Neutrophil (primary cell): ENCODE measurements around the gene EXOC6B.

Experiments
- H3K27ac ChIP-seq: fragments of 200-600 bp; sonication (generic); 2 replicates; pipeline ENCODE4 v1.5.1; 2016; ENCODE audit warnings: mild to moderate bottlenecking, moderate library complexity
- H3K27me3 ChIP-seq: fragments of 200-600 bp; sonication (generic); 2 replicates; pipeline ENCODE4 v1.6.0; 2016; ENCODE audit warnings: mild to moderate bottlenecking
- H3K36me3 ChIP-seq: fragments of 200-600 bp; sonication (generic); 2 replicates; pipeline ENCODE4 v1.5.1; 2017
- H3K4me1 ChIP-seq, 2 experiments: fragments of 200-600 bp in 1 of 2; sonication (generic) in 1 of 2; 1 replicate in 1 of 2; 2 replicates in 1 of 2; pipeline versions ENCODE4 v1.5.1 to v1.6.1; 2013 to 2016; ENCODE audit warnings: low read depth in 1 of 2, low read length in 1 of 2, mild to moderate bottlenecking in 1 of 2, moderate library complexity in 1 of 2; ENCODE audit not compliant: control insufficient read depth in 1 of 2, insufficient read depth in 1 of 2
- H3K4me3 ChIP-seq, 2 experiments: fragments of 200-600 bp in 1 of 2; sonication (generic) in 1 of 2; 1 replicate in 1 of 2; 2 replicates in 1 of 2; pipeline ENCODE4 v1.5.1; 2013 to 2016; ENCODE audit warnings: low read depth in 1 of 2, low read length in 1 of 2, mild to moderate bottlenecking in 1 of 2, moderate library complexity in 1 of 2
- H3K9me3 ChIP-seq: fragments of 200-600 bp; sonication (generic); 2 replicates; pipeline ENCODE4 v1.5.1; 2016
- TF ChIP-seq, protein P1 (sequence below): fragments of 200-600 bp; sonication (generic); IDR thresholded peaks from 2 replicates; pipeline ENCODE4 v1.5.1; 2016; ENCODE audit warnings: antibody characterized with exemption

Gene EXOC6B

GRCh38 chr2:72789241-72789640 is 36.6 kb downstream of the EXOC6B start:
- no peaks in the 10 kb centered on the region for H3K36me3 ChIP-seq
- TF ChIP-seq, protein P1, sequence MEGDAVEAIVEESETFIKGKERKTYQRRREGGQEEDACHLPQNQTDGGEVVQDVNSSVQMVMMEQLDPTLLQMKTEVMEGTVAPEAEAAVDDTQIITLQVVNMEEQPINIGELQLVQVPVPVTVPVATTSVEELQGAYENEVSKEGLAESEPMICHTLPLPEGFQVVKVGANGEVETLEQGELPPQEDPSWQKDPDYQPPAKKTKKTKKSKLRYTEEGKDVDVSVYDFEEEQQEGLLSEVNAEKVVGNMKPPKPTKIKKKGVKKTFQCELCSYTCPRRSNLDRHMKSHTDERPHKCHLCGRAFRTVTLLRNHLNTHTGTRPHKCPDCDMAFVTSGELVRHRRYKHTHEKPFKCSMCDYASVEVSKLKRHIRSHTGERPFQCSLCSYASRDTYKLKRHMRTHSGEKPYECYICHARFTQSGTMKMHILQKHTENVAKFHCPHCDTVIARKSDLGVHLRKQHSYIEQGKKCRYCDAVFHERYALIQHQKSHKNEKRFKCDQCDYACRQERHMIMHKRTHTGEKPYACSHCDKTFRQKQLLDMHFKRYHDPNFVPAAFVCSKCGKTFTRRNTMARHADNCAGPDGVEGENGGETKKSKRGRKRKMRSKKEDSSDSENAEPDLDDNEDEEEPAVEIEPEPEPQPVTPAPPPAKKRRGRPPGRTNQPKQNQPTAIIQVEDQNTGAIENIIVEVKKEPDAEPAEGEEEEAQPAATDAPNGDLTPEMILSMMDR, result no peak
- no peaks in the 10 kb centered on the region for H3K27me3 ChIP-seq
- no peak overlapping the region for H3K27ac ChIP-seq
- H3K4me3 ChIP-seq, result no peak overlapping the region
- no peaks in the 10 kb centered on the region for H3K4me1 ChIP-seq
- no peaks in the 10 kb centered on the region for H3K9me3 ChIP-seq

DNA sequence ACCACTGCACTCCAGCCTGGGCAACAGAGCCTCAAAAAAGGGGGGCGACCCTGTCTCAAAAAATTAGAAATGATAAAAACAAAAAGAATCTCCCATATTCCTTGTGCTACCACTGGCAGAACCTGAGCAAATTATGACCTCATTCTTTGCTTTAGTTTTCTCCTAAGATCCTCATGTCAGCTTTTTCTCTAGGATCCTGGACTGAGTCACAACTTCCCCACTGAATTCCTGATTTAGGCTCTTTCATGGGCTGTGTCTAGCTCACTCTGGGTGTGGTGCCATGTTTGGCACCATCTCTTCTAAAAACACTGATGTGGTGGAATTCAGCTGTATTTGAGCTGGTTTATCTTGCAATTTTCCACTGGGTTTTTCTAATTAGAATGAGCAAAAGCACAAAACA is 37.1 kb downstream of the EXOC6B start:
- no peaks in the 10 kb centered on the region for H3K9me3 ChIP-seq
- H3K36me3 ChIP-seq, result no peaks in the 10 kb centered on the region
- H3K4me1 ChIP-seq, result no peaks in the 10 kb centered on the region
- TF ChIP-seq, protein P1, result no peak
- no peak overlapping the region for H3K4me3 ChIP-seq
- H3K27me3 ChIP-seq, result no peaks in the 10 kb centered on the region
- no peak overlapping the region for H3K27ac ChIP-seq

GRCh38 chr2:72785517-72785916 is 40.3 kb downstream of the EXOC6B start:
- Histone ChIP-seq H3K4me1 (no peaks in the 10 kb centered on the region), H3K36me3 (no peaks in the 10 kb centered on the region), H3K27me3 (no peaks in the 10 kb centered on the region), H3K4me3 (no peak overlapping the region), H3K9me3 (no peaks in the 10 kb centered on the region), H3K27ac (no peak overlapping the region)
- TF ChIP-seq, protein P1, result no peak

GRCh38 chr2:72782520-72782919 is 43.3 kb downstream of the EXOC6B start:
- TF ChIP-seq, protein P1, result no peak
- H3K27me3 ChIP-seq, result no peaks in the 10 kb centered on the region
- H3K36me3 ChIP-seq, result no peaks in the 10 kb centered on the region
- no peak overlapping the region for H3K4me3 ChIP-seq
- no peaks in the 10 kb centered on the region for H3K9me3 ChIP-seq
- H3K4me1 ChIP-seq, result no peaks in the 10 kb centered on the region
- H3K27ac ChIP-seq, result no peak overlapping the region

GRCh38 chr2:72781480-72781879 is 44.4 kb downstream of the EXOC6B start:
- H3K4me3 ChIP-seq, result no peak overlapping the region
- TF ChIP-seq, protein P1, result no peak

GRCh38 chr2:72780477-72780876 is 45.4 kb downstream of the EXOC6B start:
- Histone ChIP-seq H3K9me3 (no peaks in the 10 kb centered on the region), H3K4me1 (no peaks in the 10 kb centered on the region), H3K4me3 (no peak overlapping the region), H3K36me3 (no peaks in the 10 kb centered on the region), H3K27me3 (no peaks in the 10 kb centered on the region), H3K27ac (no peak overlapping the region)
- TF ChIP-seq, protein P1, result no peak

More at GRCh38 chr2:72781480-72781879, 44.4 kb downstream of the EXOC6B start:
- H3K27me3 ChIP-seq, result no peaks in the 10 kb centered on the region
- H3K36me3 ChIP-seq, result no peaks in the 10 kb centered on the region
- no peaks in the 10 kb centered on the region for H3K4me1 ChIP-seq
- no peak overlapping the region for H3K27ac ChIP-seq
- H3K9me3 ChIP-seq, result no peaks in the 10 kb centered on the region
